NCI-H1694 treated with DMSO at 0.1 percent for 48 hours (cell line): ENCODE data around the gene LINGO1.

Source experiments
- DNase-seq: peaks from one replicate; lab custom pipeline; 2025; lab: John Stamatoyannopoulos, UW

LINGO1 gene

GRCh38 chr15:77615472-77615871, 17.2 kb downstream of the LINGO1 start:
- no peak for DNase-seq

- no peak for DNase-seq
These were observed 18.4 kb downstream of the LINGO1 start for GRCh38 chr15:77614251-77614806.

- DNase-seq, result no peak
These were observed 18.9 kb downstream of the LINGO1 start for GRCh38 chr15:77613814-77614213.

GRCh38 chr15:77612958-77613601, 19.6 kb downstream of the LINGO1 start:
- DNase-seq, result no peak

GRCh38 chr15:77611767-77612166, 20.9 kb downstream of the LINGO1 start:
- no peak for DNase-seq

- no peak for DNase-seq
These were observed 22.0 kb downstream of the LINGO1 start for GRCh38 chr15:77610731-77611130.

GRCh38 chr15:77609558-77609957, 23.2 kb downstream of the LINGO1 start:
- no peak for DNase-seq

- no peak for DNase-seq
These were observed 23.9 kb downstream of the LINGO1 start for GRCh38 chr15:77608774-77609173.

- peak; percentile 17 for DNase-seq
These were observed 24.8 kb downstream of the LINGO1 start for GRCh38 chr15:77607894-77608261.

GRCh38 chr15:77607111-77607893, 25.4 kb downstream of the LINGO1 start:
- DNase-seq, result no peak

GRCh38 chr15:77606142-77607034, 26.3 kb downstream of the LINGO1 start:
- DNase-seq, result no peak

GRCh38 chr15:77605547-77605946, 27.2 kb downstream of the LINGO1 start:
- DNase-seq, result no peak

GRCh38 chr15:77604973-77605372, 27.7 kb downstream of the LINGO1 start:
- DNase-seq, result no peak

GRCh38 chr15:77603611-77604336, 28.9 kb downstream of the LINGO1 start:
- DNase-seq, result no peak

- DNase-seq, result no peak
These were observed 29.9 kb downstream of the LINGO1 start for GRCh38 chr15:77602800-77603199.

GRCh38 chr15:77599899-77600298, 32.8 kb downstream of the LINGO1 start:
- DNase-seq, result no peak

GRCh38 chr15:77599357-77599756, 33.4 kb downstream of the LINGO1 start:
- no peak for DNase-seq

GRCh38 chr15:77598644-77599043, 34.1 kb downstream of the LINGO1 start:
- DNase-seq, result no peak

GRCh38 chr15:77597804-77598453, 34.8 kb downstream of the LINGO1 start:
- no peak for DNase-seq

- no peak for DNase-seq
These were observed 35.6 kb downstream of the LINGO1 start for GRCh38 chr15:77596821-77597803.
